Measurements from ENCODE around the gene FOXP1. TPM values are rescaled to one million over a fixed set of nuclear protein-coding genes. Genes with fewer than 3 reads are reported as not detected.

The FOXP1 gene
- polyA plus RNA-seq, 1 donor (not counting 4 experiments of a cell fraction or from before 2014, with no cell fraction given): 14.6 TPM

- H3K4me2 ChIP-seq (ENCODE audit: control insufficient read depth, extremely low read depth, insufficient read depth, low read depth, low read length): no peak overlapping the region
- H4K20me1 ChIP-seq (ENCODE audit: control insufficient read depth, extremely low read depth, insufficient read depth, low read length): no peaks in the 10 kb centered on the region
- H3K9me3 ChIP-seq (ENCODE audit: control insufficient read depth, low read depth, low read length): no peaks in the 10 kb centered on the region
- H3K36me3 ChIP-seq (ENCODE audit: control insufficient read depth in 2 of 2, extremely low read depth in 1 of 2, insufficient read depth in 2 of 2, low read length in 2 of 2): no peaks in the 10 kb centered on the region
- FAIRE-seq (no peak), DNase-seq (ENCODE audit: low read depth, low spot score) (no peak)
- no peak overlapping the region for H2AFZ ChIP-seq (ENCODE audit: control insufficient read depth, low read length)
- TF ChIP-seq, protein P1, sequence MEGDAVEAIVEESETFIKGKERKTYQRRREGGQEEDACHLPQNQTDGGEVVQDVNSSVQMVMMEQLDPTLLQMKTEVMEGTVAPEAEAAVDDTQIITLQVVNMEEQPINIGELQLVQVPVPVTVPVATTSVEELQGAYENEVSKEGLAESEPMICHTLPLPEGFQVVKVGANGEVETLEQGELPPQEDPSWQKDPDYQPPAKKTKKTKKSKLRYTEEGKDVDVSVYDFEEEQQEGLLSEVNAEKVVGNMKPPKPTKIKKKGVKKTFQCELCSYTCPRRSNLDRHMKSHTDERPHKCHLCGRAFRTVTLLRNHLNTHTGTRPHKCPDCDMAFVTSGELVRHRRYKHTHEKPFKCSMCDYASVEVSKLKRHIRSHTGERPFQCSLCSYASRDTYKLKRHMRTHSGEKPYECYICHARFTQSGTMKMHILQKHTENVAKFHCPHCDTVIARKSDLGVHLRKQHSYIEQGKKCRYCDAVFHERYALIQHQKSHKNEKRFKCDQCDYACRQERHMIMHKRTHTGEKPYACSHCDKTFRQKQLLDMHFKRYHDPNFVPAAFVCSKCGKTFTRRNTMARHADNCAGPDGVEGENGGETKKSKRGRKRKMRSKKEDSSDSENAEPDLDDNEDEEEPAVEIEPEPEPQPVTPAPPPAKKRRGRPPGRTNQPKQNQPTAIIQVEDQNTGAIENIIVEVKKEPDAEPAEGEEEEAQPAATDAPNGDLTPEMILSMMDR (optimal IDR thresholded peaks at IDR 0.05 in 1 of 3, IDR thresholded peaks at IDR 0.05 in 1 of 3, conservative IDR thresholded peaks at IDR 0.05 in 1 of 3; ENCODE audit: extremely low read depth in 1 of 3, insufficient read depth in 2 of 3, low read length in 3 of 3): no peak
- TF ChIP-seq EZH2 (IDR thresholded peaks at IDR 0.05; ENCODE audit: low read length): no peak
- H3K27ac ChIP-seq (ENCODE audit: control insufficient read depth, insufficient read depth, low read length): no peak overlapping the region
- no peak overlapping the region for H3K4me3 ChIP-seq (ENCODE audit: control insufficient read depth in 2 of 3, extremely low read depth in 1 of 3, insufficient read depth in 2 of 3, low read depth in 1 of 3, low read length in 3 of 3)
- no peak overlapping the region for H3K9ac ChIP-seq (ENCODE audit: control insufficient read depth, extremely low read depth, insufficient read depth, low read length)
- dilution Hi-C loops (cut with MboI; ENCODE audit: extremely low pct_ligation_motif_present, low sequenced_read_pairs): no loop called here
- no peaks in the 10 kb centered on the region for H3K27me3 ChIP-seq (ENCODE audit: control insufficient read depth, extremely low read depth, insufficient read depth, low read length)
- no peaks in the 10 kb centered on the region for H3K9me1 ChIP-seq (ENCODE audit: control insufficient read depth, extremely low read depth, insufficient read depth, low read length)
- no peaks in the 10 kb centered on the region for H3K4me1 ChIP-seq (ENCODE audit: control insufficient read depth, extremely low read depth, insufficient read depth, low read length)
- no peaks in the 10 kb centered on the region for H3K79me2 ChIP-seq (ENCODE audit: control insufficient read depth, insufficient read depth, low read length)
Observed at GRCh38 chr3:71318458-71318827, 265.1 kb downstream of the FOXP1 start.

DNA sequence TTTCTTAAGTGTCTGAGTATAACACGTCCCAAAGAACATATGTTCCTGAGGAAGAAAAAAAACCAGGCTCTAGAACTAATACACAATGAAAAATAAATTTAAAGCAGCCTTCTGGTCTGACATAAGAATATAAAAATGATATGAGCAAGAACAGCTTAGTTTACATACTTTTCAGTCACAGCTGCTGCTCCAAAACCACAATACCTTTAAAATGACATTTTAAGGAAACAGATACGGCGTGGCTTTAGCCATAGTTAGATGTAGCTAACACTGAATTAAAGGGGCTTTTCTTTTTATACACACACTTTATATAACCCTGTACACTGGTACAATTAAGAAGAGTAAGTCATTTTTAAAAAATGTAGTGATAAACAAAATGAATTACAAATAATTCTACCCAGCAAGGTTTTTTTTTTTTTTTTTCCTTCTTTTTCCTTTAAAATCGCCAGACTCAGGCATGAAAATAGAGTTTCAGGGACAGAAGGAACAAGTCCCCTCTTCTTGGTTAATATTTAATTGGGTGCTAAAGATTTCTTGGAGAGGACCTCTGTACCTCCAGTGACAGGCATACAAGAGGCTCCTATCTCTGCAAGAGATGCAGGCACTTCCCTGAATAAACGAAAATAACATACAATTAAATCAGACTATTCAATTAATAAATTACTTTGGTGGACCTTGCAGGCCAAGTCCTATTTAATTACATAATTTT is 265.6 kb downstream of the FOXP1 start:
- no peak overlapping the region for H3K4me3 ChIP-seq (ENCODE audit: control insufficient read depth in 2 of 3, extremely low read depth in 1 of 3, insufficient read depth in 2 of 3, low read depth in 1 of 3, low read length in 3 of 3)

More for the DNA sequence above, 265.6 kb downstream of the FOXP1 start:
- Histone ChIP-seq H3K36me3 (ENCODE audit: control insufficient read depth in 2 of 2, extremely low read depth in 1 of 2, insufficient read depth in 2 of 2, low read length in 2 of 2) (no peaks in the 10 kb centered on the region), H4K20me1 (ENCODE audit: control insufficient read depth, extremely low read depth, insufficient read depth, low read length) (no peaks in the 10 kb centered on the region), H3K4me2 (ENCODE audit: control insufficient read depth, extremely low read depth, insufficient read depth, low read depth, low read length) (no peak overlapping the region), H3K9ac (ENCODE audit: control insufficient read depth, extremely low read depth, insufficient read depth, low read length) (no peak overlapping the region), H3K9me1 (ENCODE audit: control insufficient read depth, extremely low read depth, insufficient read depth, low read length) (no peaks in the 10 kb centered on the region), H3K9me3 (ENCODE audit: control insufficient read depth, low read depth, low read length) (no peaks in the 10 kb centered on the region), H3K4me1 (ENCODE audit: control insufficient read depth, extremely low read depth, insufficient read depth, low read length) (no peaks in the 10 kb centered on the region), H3K79me2 (ENCODE audit: control insufficient read depth, insufficient read depth, low read length) (no peaks in the 10 kb centered on the region), H3K27me3 (ENCODE audit: control insufficient read depth, extremely low read depth, insufficient read depth, low read length) (no peaks in the 10 kb centered on the region), H3K27ac (ENCODE audit: control insufficient read depth, insufficient read depth, low read length) (no peak overlapping the region), H2AFZ (ENCODE audit: control insufficient read depth, low read length) (no peak overlapping the region)
- TF ChIP-seq EZH2 (IDR thresholded peaks at IDR 0.05; ENCODE audit: low read length): no peak
- TF ChIP-seq, protein P1 (optimal IDR thresholded peaks at IDR 0.05 in 1 of 3, IDR thresholded peaks at IDR 0.05 in 1 of 3, conservative IDR thresholded peaks at IDR 0.05 in 1 of 3; ENCODE audit: extremely low read depth in 1 of 3, insufficient read depth in 2 of 3, low read length in 3 of 3): no peak
- dilution Hi-C loops (cut with MboI; ENCODE audit: extremely low pct_ligation_motif_present, low sequenced_read_pairs): no loop called here
- no peak for FAIRE-seq
- DNase-seq (ENCODE audit: low read depth, low spot score): no peak

Data from keratinocyte (primary cell).